DLD1 (cell line): ENCODE results near the gene S1PR3.

ENCODE experiments used
- in situ Hi-C: cut with HindIII; loops from 2 replicates; pipeline ENCODE4 v1.10.0; 2017; ENCODE audit warnings: low sequenced_read_pairs

The S1PR3 gene

DNA sequence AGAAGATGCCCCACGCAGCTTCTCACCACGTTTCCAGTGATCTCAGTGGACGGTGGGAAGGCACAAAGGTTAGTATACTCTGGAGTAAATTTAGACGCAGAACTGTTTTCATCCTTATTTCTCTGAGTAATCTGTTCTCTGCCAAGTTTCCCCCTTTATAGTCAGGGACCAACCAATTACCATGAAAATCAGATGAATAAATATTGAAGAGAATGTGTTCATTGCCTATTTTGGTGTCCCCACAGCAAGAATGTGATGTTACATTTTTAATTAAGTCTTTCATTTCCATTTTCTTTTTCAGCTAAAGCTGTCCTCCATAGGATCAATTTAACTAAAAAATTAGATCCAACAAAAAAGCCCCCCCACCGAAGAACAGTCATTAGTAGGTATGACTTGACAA, 41.4 kb downstream of the S1PR3 start:
- in situ Hi-C loops: no loop called here

DNA sequence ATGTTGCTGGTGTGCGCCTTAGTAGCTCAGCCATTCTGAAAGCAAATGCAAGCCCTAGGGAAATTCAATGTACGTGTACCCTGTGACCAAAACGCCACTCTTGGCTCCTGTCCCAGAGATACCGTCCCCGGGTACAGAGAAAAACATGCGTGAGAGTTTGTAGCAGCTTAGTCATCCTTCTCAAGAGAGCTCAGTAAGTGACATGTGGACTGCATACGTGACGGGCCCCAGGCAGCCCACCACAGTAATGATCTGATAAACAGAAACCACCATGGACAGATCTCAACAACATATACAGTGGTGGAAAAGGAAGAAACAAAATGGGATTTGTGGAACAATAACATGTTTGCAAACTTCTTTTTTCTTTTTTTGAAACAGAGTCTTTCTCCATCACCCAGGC, 45.1 kb downstream of the S1PR3 start:
- in situ Hi-C loops: no loop called here

DNA sequence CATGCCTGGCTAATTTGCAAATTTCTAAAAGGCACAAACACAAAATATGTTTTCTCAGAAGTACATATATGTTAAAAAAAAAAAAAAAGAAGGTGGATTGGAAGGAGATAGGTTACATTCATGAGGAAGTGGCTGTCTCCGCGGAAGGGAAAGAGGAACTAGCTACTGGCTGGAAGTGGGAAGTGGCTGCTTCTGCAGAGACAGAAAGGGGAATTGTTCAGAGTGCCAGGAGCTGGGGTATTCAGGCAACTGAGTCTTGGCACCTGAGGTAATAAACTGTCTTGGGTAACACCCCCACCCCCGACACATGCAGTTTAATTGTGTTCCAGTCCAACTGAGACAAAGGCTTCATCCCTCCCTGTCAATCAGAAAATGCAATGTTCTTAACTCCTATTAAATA, 45.6 kb downstream of the S1PR3 start:
- in situ Hi-C loops: no loop called here

DNA sequence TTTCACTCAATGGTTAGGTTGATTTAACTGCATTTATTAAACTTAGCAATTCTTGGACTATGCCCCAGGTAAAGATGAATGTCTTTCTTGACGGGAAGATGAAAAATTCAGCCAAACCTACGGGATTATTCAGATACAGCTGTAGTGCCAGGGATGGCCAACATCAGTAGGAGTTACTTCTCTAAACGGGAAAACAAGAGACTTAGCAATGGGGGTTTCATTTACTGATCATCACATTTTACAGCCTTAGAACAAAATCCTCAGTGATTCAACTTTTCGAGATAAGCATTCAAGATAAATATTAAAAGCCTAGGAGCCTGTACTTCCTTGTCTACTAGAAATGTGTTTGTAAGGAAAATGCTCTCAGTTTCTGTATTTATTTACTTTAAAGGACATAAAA, 46.1 kb downstream of the S1PR3 start:
- in situ Hi-C loops: no loop called here

DNA sequence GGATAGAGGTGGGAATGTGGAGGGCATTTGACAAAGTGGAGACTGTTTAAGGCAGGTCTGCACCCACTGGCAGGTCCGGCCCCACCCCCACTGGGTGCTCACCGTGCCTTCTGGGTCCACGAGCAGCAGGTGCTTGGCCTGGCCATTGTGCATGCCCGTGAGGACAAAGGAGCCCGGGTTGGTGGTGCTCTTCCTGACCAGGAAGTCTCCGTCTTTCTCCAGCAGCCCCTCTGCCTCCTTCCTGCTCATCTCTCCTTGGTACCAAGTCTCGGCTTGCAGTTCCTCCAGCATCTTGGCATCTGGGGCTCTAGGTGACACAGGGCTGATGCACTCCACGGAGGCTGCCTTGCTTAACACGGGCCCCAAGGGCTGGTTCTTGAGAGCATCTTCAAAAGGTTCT, 46.6 kb downstream of the S1PR3 start:
- in situ Hi-C loops: no loop called here

DNA sequence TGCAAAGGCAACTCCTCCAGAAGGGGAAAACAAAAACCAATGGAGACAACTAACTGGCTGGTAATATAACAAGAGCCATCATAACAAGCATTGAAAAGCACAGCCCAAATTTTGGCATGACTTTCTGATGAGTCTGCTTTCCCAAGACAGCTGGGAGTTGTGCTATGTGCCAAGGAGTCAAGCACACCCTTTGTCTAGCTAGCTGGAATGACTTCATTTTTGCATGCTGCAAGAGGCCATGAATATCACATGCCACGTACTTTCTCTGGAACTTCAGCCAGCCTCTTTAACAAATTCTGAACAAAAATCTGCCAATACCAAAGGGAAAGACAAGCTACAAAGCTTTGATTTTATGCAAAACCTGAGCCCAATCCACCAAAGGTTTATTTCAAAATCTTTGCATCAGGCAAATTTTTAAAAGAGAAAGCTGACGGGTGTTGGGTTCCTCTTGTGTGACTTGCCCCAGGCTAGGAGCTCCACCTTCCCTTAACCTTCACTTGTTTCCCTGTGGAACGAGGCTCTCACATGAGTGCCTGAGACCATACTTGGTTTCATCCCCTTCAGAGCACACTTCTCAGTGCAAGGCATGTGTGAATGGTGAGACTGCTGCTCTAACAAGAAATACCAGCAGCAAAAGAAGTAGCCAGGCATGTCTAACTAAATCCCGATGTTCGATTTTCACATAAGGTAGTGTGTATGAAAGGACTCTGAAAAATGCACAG, 47.3 kb downstream of the S1PR3 start:
- in situ Hi-C loops: no loop called here

DNA sequence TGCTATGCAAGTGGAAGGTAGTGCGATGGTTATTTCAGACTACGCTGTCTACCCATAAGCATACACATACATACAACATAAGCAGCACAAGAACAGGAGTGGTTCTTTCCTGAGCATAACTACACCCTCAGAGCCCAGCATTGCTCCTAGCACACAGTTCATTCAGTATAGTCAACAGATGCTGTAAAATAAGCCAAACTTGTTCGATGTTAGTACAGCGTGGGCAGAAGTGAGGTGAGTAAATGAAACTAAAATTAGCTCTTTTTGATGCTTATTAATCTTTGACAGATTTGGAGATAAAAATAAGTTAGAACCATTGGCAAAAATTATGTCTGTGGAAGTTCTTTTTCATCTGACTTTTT, 47.8 kb downstream of the S1PR3 start:
- in situ Hi-C loops: no loop called here

DNA sequence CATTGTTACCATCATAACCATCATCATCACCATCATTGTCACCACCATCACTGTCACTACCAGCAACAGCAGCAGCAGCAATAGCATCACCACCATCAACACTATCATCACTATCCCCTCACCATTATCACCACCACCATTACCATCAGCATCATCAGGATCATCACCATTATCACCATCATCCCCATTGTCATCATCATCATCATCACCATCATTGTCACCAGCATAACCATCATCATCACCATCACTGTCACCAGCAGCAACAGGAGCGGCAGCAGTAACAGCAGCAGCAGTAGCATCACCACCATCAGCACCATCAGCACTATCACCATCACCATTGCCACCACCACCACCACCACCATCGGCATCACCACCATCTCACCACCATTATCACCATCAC, 48.4 kb downstream of the S1PR3 start:
- in situ Hi-C loops: no loop called here

DNA sequence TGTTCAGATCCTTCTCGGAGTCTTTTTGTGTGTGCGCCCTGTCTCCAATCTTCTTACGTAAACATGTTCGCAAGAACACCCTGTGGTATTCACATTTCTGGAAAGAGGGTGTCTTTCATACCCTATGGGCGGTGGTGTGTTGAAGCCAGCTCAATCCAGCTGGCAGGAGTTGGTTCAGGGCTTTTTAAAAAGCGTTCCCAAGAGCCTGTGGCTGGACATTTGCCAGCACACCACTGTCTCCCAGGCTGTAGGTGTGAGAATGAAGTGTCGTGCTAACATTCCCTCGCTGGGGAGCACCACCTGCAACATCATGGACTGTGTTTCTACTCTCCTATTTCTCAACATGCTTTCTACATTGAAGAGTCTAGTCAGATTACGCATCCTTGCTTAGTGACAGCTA, 51.7 kb downstream of the S1PR3 start:
- in situ Hi-C loops: no loop called here

DNA sequence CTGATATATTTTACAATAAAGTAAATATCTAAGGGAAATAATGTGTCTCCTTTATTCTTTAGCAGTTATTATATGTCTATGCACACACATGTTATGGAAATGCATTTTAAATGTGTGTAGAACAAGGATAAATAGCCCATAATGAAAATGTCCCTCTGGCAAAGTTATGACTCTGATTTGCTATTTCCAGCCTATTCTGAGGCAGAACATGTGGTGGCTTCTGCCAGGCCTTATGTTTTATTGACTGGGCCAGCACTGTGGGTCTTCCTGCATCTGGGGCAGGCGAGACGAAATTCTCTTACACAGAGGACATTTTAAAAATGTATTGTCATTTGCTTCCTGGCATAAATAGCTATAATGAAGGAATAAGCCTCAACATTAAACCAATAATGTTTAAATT, 52.8 kb downstream of the S1PR3 start:
- in situ Hi-C loops: no loop called here

DNA sequence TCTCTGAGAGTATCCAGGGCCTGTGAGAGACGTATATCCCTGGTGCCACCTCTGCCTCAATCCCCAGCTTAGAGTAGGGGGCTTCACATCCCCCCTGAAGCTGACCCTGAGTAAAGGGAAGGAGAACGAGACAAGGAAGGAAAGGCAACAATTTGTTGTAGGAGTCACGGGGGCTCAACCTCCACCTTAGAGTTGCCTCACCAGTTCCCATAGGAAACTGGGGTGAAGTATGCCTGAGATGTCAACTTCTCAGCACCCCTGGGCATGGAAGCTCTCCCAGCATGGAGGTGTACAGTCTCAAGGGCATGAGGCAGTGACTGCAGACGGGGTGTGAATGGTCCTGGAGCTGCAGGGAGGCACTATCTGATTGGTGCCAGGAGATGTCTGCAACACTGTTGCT, 53.6 kb downstream of the S1PR3 start:
- in situ Hi-C loops: no loop called here

DNA sequence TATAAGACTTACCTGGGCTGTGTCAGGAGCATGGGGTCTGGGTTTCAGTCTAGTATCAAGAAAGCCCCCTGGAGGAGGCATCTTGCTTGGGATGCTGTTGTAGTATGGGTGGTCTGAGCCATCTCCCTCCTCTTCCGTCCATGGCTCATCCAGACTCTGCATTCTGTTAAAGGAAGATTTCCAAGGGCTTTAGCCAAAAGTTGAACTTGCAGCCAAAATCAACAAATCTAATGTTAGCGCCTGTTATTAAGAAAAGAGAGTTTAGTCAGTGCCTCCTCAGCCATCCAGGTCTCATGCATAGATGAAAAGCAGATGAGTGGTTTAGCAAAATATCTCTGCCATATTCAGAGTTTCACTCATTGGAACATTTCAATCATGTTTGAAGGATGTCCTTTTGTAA, 55.6 kb downstream of the S1PR3 start:
- in situ Hi-C loops: no loop called here

DNA sequence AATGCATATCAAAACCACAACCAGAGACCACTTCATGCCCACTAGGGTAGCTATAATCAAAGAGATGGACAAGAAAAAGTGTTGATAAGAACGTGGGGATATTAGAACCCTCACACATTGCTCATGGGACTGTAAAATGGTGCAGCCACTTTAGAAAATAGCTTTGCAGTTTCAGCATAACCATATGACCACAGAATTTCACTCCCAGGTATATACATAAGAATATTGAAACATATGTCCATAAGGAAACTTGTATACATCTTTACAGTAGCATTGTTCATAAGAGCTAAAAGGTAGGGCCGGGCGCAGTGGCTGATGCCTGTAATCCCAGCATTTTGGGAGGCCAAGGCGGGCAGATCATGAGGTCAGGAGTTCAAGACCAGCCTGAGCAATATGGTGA, 56.4 kb downstream of the S1PR3 start:
- in situ Hi-C loops: no loop called here

DNA sequence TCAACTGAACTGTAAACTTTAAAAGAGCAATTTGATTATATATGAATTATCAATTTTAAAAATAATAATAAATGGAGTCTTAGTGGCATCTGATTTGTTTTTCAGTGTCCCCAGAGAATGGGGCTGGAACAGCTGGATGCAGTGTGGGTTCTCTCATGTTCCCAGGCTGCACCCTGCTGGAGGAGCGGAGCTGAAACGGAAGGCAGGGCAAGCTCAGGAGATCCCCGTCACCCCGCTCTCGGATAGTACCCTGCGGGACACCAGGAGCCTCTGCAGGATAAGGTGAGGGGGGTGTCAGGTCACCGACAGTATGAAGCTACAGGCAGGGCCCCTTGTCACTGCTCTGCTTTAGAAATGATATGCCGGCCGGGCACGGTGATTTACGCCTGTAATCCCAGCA, 57.3 kb downstream of the S1PR3 start:
- in situ Hi-C loops: no loop called here

DNA sequence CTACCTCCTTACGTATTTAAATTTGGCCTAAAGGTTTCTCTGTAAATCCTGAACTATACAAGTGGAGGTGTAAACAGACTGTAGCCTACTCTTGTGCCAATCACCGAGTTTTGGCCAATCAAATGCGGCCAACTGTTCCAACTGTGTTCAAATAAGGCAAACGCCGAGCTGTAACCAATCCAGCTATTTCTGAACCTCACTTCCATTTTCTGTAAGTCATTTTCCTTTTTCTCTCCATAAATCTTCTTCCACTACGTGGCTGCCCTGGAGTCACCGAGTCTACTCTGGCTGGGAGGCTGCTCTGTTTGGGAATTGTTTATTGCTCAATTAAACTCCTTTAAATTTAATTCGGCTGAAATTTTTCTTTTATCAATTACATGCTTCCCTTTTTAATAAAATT, 58.4 kb downstream of the S1PR3 start:
- in situ Hi-C loops: no loop called here

DNA sequence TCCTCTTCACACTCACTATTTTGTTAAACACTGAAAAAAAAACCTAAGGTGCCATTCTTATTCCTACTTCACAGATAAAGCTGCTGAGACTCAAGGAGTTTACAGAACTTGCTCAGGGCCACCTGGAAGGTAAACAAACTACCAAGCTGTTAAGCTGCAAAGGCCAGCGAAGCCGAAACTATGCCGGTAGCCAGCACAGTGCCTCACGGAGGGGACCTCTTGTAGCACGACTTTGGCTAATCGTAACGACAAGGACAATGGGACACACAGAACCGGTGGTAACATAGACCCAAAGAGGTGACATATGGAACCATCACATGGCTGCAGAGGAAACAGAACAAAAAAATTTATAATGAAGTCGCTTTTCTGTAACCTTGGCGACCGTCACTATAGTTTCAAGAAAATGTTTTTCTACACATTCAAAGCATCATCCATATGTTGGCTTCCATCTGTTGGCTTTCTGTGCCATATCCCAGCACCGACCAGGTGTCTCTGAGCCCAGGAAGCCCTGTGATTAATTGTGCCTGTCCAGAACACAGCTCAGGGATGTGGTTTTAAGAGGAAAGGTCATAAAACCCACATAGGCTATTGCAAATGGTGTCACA, 60.3 kb downstream of the S1PR3 start:
- in situ Hi-C loops: no loop called here

DNA sequence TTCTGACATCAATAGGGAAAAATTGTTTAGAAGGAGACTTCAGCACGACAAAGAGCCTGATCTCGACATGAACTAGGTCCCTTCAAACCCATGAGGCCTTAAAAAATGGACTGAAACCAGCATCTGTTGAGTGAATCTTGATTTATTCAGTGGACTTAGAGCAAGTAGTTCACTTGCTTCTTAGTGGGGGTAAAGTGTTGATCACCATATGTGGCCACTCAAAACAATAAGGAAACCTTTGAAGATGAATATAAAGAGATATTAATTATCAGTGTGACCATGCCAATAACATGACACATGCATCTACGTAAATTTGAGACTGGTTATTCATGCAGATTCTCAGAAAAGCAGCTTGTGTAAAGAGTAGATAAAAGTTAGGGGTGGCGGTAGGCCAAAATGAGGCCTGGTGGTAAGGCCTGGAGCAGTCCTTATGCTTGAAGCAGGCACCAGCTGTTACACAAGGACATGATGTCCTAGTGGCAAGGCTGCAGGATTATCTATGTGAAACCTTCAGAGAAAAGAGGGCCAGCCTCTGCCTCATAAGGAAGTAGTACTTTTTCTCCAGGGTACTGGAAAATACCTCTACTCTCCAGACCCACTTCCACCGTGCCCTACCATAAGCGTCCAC, 61.3 kb downstream of the S1PR3 start:
- in situ Hi-C loops: no loop called here

DNA sequence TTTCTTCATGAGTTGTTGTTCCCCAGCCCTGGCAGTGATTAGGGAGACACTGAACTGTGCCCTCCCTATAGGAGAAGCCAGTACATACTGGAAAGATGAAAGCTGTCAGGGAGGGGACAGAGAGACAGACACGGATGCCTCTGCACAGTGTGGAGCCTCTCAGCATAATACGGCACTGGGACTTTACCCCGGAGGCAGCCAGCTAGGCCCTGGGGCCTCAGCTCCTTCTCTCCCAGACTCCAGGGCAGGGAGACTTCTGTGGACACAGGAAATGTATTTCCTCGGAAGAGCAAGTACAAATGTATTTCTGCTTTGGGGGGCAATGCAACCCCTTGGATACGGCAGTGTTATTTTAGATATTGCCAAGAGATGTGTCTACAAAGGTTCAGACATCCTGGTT, 62.0 kb downstream of the S1PR3 start:
- in situ Hi-C loops: no loop called here
